Measurements from ENCODE around the gene SLC25A43. TPM values are rescaled to one million over a fixed set of nuclear protein-coding genes. Genes with fewer than 3 reads are reported as not detected.
"Not testable (repeated sequence)": the region's sequence is repeated elsewhere in the genome, so short reads cannot be mapped to it uniquely, and the experiment has no call there.

SLC25A43 gene
- total and polyA plus RNA-seq, 8 donors = 0.58 to 36.2 (median 9.7) TPM

- peak in 1 of 2 donors; percentile 27 for DNase-seq
- H3K27ac ChIP-seq = no peak overlapping the region
These were observed 28.1 kb downstream of the SLC25A43 start for GRCh38 chrX:119427024-119427794.

GRCh38 chrX:119427795-119428185, 28.7 kb downstream of the SLC25A43 start:
- DNase-seq = no peak
- Histone ChIP-seq H3K27ac (no peak overlapping the region), H3K9me3 (no peaks in the 10 kb centered on the region), H3K36me3 (peaks cover 0 to 5% (median 1%) of the 10 kb centered on the region in 4 donors), H3K27me3 (no peaks in the 10 kb centered on the region), H3K4me3 (no peak overlapping the region), H3K4me1 (no peaks in the 10 kb centered on the region)
- no peak for TF ChIP-seq CTCF (IDR thresholded peaks at IDR 0.05)
- TF ChIP-seq POLR2AphosphoS5 (IDR thresholded peaks at IDR 0.05) = no peak
- TF ChIP-seq EP300 (IDR thresholded peaks at IDR 0.05) = no peak
- no peak for TF ChIP-seq POLR2A (IDR thresholded peaks at IDR 0.05)
- WGBS, 5 donors = 64 to 79% (median 71%) methylated on average over 4 of the region's 4 CpGs
- intact Hi-C loops (cut with DNase I; ENCODE audit: low total_unique reads) = no loop called here

More at GRCh38 chrX:119427024-119427794, 28.1 kb downstream of the SLC25A43 start:
- no peaks in the 10 kb centered on the region for H3K9me3 ChIP-seq
- no peaks in the 10 kb centered on the region for H3K4me1 ChIP-seq
- peaks cover 0 to 9% (median 4%) of the 10 kb centered on the region in 4 donors for H3K36me3 ChIP-seq
- intact Hi-C loops (cut with DNase I; ENCODE audit: low total_unique reads) = no loop called here
- WGBS, 5 donors = 59 to 75% (median 70%) methylated on average over 8 to 9 of the region's 9 CpGs
- no peak overlapping the region for H3K4me3 ChIP-seq
- no peaks in the 10 kb centered on the region for H3K27me3 ChIP-seq
- TF ChIP-seq POLR2AphosphoS5 (IDR thresholded peaks at IDR 0.05) = no peak

GRCh38 chrX:119429471-119429870, 30.3 kb downstream of the SLC25A43 start:
- Histone ChIP-seq H3K36me3 (peaks cover 0 to 5% (median 1%) of the 10 kb centered on the region in 4 donors), H3K27me3 (no peaks in the 10 kb centered on the region), H3K27ac (no peak overlapping the region), H3K4me1 (no peaks in the 10 kb centered on the region), H3K9me3 (no peaks in the 10 kb centered on the region), H3K4me3 (no peak overlapping the region)
- no peak for DNase-seq
- intact Hi-C loops (cut with DNase I; ENCODE audit: low total_unique reads) = no loop called here
- WGBS, 5 donors = 51 to 82% (median 62%) methylated on average over 3 to 4 of the region's 4 CpGs
- no peak for TF ChIP-seq EP300 (IDR thresholded peaks at IDR 0.05)
- no peak for TF ChIP-seq POLR2AphosphoS5 (IDR thresholded peaks at IDR 0.05)
- no peak for TF ChIP-seq CTCF (IDR thresholded peaks at IDR 0.05)
- TF ChIP-seq POLR2A (IDR thresholded peaks at IDR 0.05) = no peak

GRCh38 chrX:119441295-119441694, 42.2 kb downstream of the SLC25A43 start:
- H3K27ac ChIP-seq; H3K4me3 ChIP-seq; H3K4me1 ChIP-seq; H3K27me3 ChIP-seq; DNase-seq; H3K36me3 ChIP-seq; intact Hi-C loops (cut with DNase I; ENCODE audit: low total_unique reads); H3K9me3 ChIP-seq: not testable (repeated sequence)
- WGBS, 5 donors = 52 to 94% (median 77%) methylated on average over 5 to 10 of the region's 17 CpGs

- intact Hi-C loops (cut with DNase I; ENCODE audit: low total_unique reads) = no loop called here
- H3K27me3 ChIP-seq = no peaks in the 10 kb centered on the region
- WGBS, 5 donors = 62 to 79% (median 70%) methylated on average over 2 of the region's 2 CpGs
- DNase-seq = no peak
- H3K4me1 ChIP-seq = no peaks in the 10 kb centered on the region
- H3K4me3 ChIP-seq = no peak overlapping the region
- TF ChIP-seq CTCF (IDR thresholded peaks at IDR 0.05) (no peak), POLR2A (IDR thresholded peaks at IDR 0.05) (no peak), EP300 (IDR thresholded peaks at IDR 0.05) (no peak), POLR2AphosphoS5 (IDR thresholded peaks at IDR 0.05) (no peak)
- no peak overlapping the region for H3K27ac ChIP-seq
- peaks cover 0 to 5% (median 0%) of the 10 kb centered on the region in 4 donors for H3K36me3 ChIP-seq
- H3K9me3 ChIP-seq = no peaks in the 10 kb centered on the region
These were observed 43.1 kb downstream of the SLC25A43 start for GRCh38 chrX:119442286-119442685.

All from stomach (tissue), 9 donors.